Endothelial cell of umbilical vein (primary cell): Measurements from ENCODE around the gene CHRNA9. TPM values are rescaled to one million over a fixed set of nuclear protein-coding genes. Genes with fewer than 3 reads are reported as not detected.

Experiments
- BruUV-seq: library from RNA; stranded (reverse); fragments of 400-500 nt; replicated peaks from 2 replicates; lab custom pipeline; 2021; lab: Mats Ljungman, UMichigan
- CTCF ChIA-PET: fragments of 300-600, 350-600 bp; sonication (Branson Sonifier 250); formaldehyde crosslinking; loops from one replicate; lab custom pipeline; 2021; ENCODE audit warnings: antibody characterized with exemption, inconsistent platforms; lab: Charles Lee
- POLR2A ChIA-PET: fragments of 300-600, 350-600 bp; sonication (Branson Sonifier 250); formaldehyde crosslinking; loops from one replicate; lab custom pipeline; 2021; ENCODE audit warnings: antibody characterized with exemption, inconsistent platforms; lab: Charles Lee
- DNase-seq: peaks from one replicate; pipeline ENCODE4 v3.0.0-alpha.2; 2011; ENCODE audit warnings: low read depth, low spot score
- FAIRE-seq: peaks from 2 replicates; lab custom pipeline; 2011; peaks lifted over from hg19 to GRCh38; lab: Jason Lieb, UNC
- H2AFZ ChIP-seq: 2 replicates; pipeline ENCODE4 v1.6.0; 2012; ENCODE audit warnings: low read depth, low read length, control low read depth, inconsistent platforms
- H3K27ac ChIP-seq: 2 replicates; pipeline ENCODE4 v1.5.1; 2011; ENCODE audit warnings: low read depth, mild to moderate bottlenecking, control low read depth, low read length, moderate library complexity; ENCODE audit not compliant: insufficient read depth
- H3K27me3 ChIP-seq, 2 experiments: 2 replicates each; pipeline versions ENCODE4 v1.6.0 to v1.6.1; 2011; ENCODE audit warnings: low read length in 2 of 2, mixed read lengths in 1 of 2; ENCODE audit not compliant: control insufficient read depth in 2 of 2, insufficient read depth in 2 of 2
- H3K36me3 ChIP-seq, 2 experiments: 2 replicates in 1 of 2; 3 replicates in 1 of 2; pipeline ENCODE4 v1.5.1; 2011; ENCODE audit warnings: low read length in 2 of 2, mild to moderate bottlenecking in 1 of 2, moderate library complexity in 1 of 2; ENCODE audit not compliant: control insufficient read depth in 2 of 2, insufficient read depth in 2 of 2; ENCODE audit errors: extremely low read depth in 1 of 2
- H3K4me1 ChIP-seq: 3 replicates; pipeline ENCODE4 v1.5.1; 2011; ENCODE audit warnings: mild to moderate bottlenecking, low read length; ENCODE audit not compliant: control insufficient read depth, insufficient read depth; ENCODE audit errors: extremely low read depth
- H3K4me2 ChIP-seq: 2 replicates; pipeline ENCODE4 v1.6.1; 2011; ENCODE audit warnings: low read length, control low read depth, mixed read lengths; ENCODE audit not compliant: insufficient read depth
- H3K4me3 ChIP-seq, 3 experiments: fragments of 200-600 bp in 1 of 3; sonication (generic), shearing (Covaris generic) in 1 of 3; replicated peaks in 1 of 3; 2 replicates each; pipeline ENCODE4 v1.5.1; 2011 to 2016; ENCODE audit warnings: control low read depth in 3 of 3, low read length in 3 of 3, mild to moderate bottlenecking in 2 of 3, inconsistent platforms in 1 of 3, low read depth in 1 of 3, moderate library complexity in 1 of 3; ENCODE audit not compliant: insufficient read depth in 1 of 3
- H3K79me2 ChIP-seq: 2 replicates; pipeline ENCODE4 v1.6.0; 2012; ENCODE audit warnings: low read length, inconsistent platforms; ENCODE audit not compliant: control insufficient read depth, insufficient read depth
- H3K9ac ChIP-seq: replicated peaks from 2 replicates; pipeline ENCODE3; 2011; ENCODE audit warnings: low read length, control low read depth; ENCODE audit not compliant: insufficient read depth; ENCODE audit errors: extremely low read depth
- H3K9me1 ChIP-seq: replicated peaks from 3 replicates; pipeline ENCODE4 v1.6.0; 2011; ENCODE audit warnings: mild to moderate bottlenecking, low read length; ENCODE audit not compliant: control insufficient read depth, insufficient read depth; ENCODE audit errors: extremely low read depth
- H3K9me3 ChIP-seq: replicated peaks from 2 replicates; pipeline ENCODE4 v1.5.1; 2012; ENCODE audit warnings: low read length, inconsistent platforms; ENCODE audit not compliant: control insufficient read depth, insufficient read depth
- H4K20me1 ChIP-seq: replicated peaks from 2 replicates; pipeline ENCODE3; 2011; ENCODE audit warnings: mild to moderate bottlenecking, low read length; ENCODE audit not compliant: control insufficient read depth, insufficient read depth; ENCODE audit errors: extremely low read depth
- CTCF ChIP-seq, 2 donors: IDR thresholded peaks; 1 replicate in 1 of 2; 2 replicates in 1 of 2; pipeline ENCODE4 v1.5.1; 2011; ENCODE audit warnings: low read length in 2 of 2, mild to moderate bottlenecking in 2 of 2, moderate library complexity in 2 of 2, control low read depth in 1 of 2, inconsistent platforms in 1 of 2, low read depth in 1 of 2; ENCODE audit not compliant: insufficient read depth in 1 of 2; ENCODE audit errors: extremely low read depth in 1 of 2
- EZH2 ChIP-seq: IDR thresholded peaks from 2 replicates; pipeline ENCODE4 v1.6.1; 2012; ENCODE audit warnings: borderline replicate concordance, low read depth, mild to moderate bottlenecking, moderate library complexity, low read length, inconsistent platforms; ENCODE audit not compliant: severe bottlenecking
- FOS ChIP-seq: IDR thresholded peaks from 2 replicates; pipeline ENCODE4 v1.6.1; 2011; ENCODE audit warnings: mild to moderate bottlenecking, low read length, moderate library complexity, borderline replicate concordance; ENCODE audit not compliant: insufficient read depth
- GATA2 ChIP-seq: IDR thresholded peaks from 2 replicates; pipeline ENCODE4 v1.7.0; 2011; ENCODE audit warnings: low read depth, mild to moderate bottlenecking, moderate library complexity, mixed read lengths, low read length; ENCODE audit not compliant: insufficient read length, insufficient read depth
- MYC ChIP-seq: IDR thresholded peaks from one replicate; pipeline ENCODE4 v1.6.1; 2011; ENCODE audit warnings: mild to moderate bottlenecking, low read depth, low read length
- POLR2AphosphoS5 ChIP-seq: IDR thresholded peaks from 2 replicates; pipeline ENCODE4 v1.6.1; 2012; ENCODE audit warnings: low read depth, mild to moderate bottlenecking, control low read depth, low read length, moderate library complexity; ENCODE audit not compliant: insufficient read depth
- dilution Hi-C: fragments of 300-500 bp; cut with MboI; formaldehyde crosslinking; loops from one replicate; pipeline ENCODE4 v1.15.0; 2019; ENCODE audit warnings: low sequenced_read_pairs; ENCODE audit not compliant: extremely low pct_ligation_motif_present
- intact Hi-C: fragments of 100-400 bp; cut with micrococcal nuclease; formaldehyde crosslinking; loops from one replicate; pipeline ENCODE4 v1.10.0; 2022
- polyA plus RNA-seq, 4 experiments: library from polyadenylated mRNA; depleted of rRNA in 3 of 4; stranded (reverse) in 3 of 4; unstranded in 1 of 4; fragments of >200 nt; gene quantifications; 2 replicates each; pipeline versions ENCODE4 v1.2.1 to v1.2.3, GENCODE V29; 2011 to 2012; ENCODE audit warnings: missing spikeins in 1 of 4
- total RNA-seq: library from RNA; stranded (reverse); gene quantifications from 2 replicates; pipeline ENCODE4 v1.2.3, GENCODE V29; 2021

Gene CHRNA9
- total and polyA plus RNA-seq, 2 donors (not counting 3 experiments of a cell fraction or from before 2014, with no cell fraction given) = not detected

GRCh38 chr4:40309250-40309774 is 25.8 kb upstream of the CHRNA9 start:
- DNase-seq = peak; percentile 86
- no TSS peak for BruUV-seq
- peak; percentile 90 for FAIRE-seq
- Histone ChIP-seq H3K9me1 (no peaks in the 10 kb centered on the region), H3K4me3 (no peak overlapping the region), H3K36me3 (no peaks in the 10 kb centered on the region), H3K9me3 (no peaks in the 10 kb centered on the region), H3K27me3 (no peaks in the 10 kb centered on the region), H2AFZ (peak overlapping the region; percentile 81), H3K4me2 (peak overlapping the region; percentile 46), H4K20me1 (no peaks in the 10 kb centered on the region), H3K4me1 (peaks cover 11% of the 10 kb centered on the region), H3K9ac (peak overlapping the region; percentile 20), H3K79me2 (no peaks in the 10 kb centered on the region), H3K27ac (no peak overlapping the region)
- intact Hi-C loops = loop anchor here (1.0 to 2.0 kb wide), 6 partner anchors 55 to 331 kb away; no protein-coding TSS in a partner anchor
- dilution Hi-C loops = no loop called here
- POLR2A ChIA-PET = no interaction called here
- CTCF ChIA-PET = interaction anchor here (0.6 to 6.5 kb wide), 35 partner anchors 7 to 840 kb away, joined by 3 to 72 read pairs (median 4); partner anchors contain the start of gene N4BP2
- TF ChIP-seq FOS = no peak
- peak; percentile 90 to 95 for TF ChIP-seq CTCF (IDR thresholded peaks at IDR 0.05; ENCODE audit: extremely low read depth in 1 of 2, insufficient read depth in 1 of 2, low read depth in 1 of 2, low read length in 2 of 2)
- TF ChIP-seq GATA2 = no peak
- TF ChIP-seq POLR2AphosphoS5 = no peak
- no peak for TF ChIP-seq EZH2
- no peak for TF ChIP-seq MYC
